ENCODE measurements around the gene BIRC5.
A peak's percentile ranks its signal among the peaks of the same experiment; 100 is the strongest.

Gene BIRC5

GRCh38 chr17:78258323-78259191 is 44.5 kb downstream of the BIRC5 start:
- peak; percentile 79 for DNase-seq

DNA sequence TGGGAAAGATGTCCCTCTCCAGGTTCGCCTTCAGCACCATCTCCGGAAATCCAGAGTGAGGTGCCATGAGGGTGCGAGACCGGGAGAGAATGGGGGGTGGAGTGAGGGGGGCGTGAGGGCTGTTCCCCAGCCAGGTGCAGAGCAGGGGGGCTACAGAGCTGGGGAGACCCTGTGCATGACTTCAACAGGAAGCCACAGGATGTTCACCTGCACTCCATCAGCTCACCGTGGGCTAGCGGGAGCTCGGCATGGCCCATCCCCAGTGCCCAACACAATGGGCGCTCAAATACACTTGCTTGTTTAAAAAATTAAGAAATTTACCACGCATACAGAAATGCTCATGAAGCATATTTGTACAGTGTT is 45.1 kb downstream of the BIRC5 start:
- no peak for DNase-seq

- peak; percentile 56 for DNase-seq
These were observed 49.1 kb downstream of the BIRC5 start for GRCh38 chr17:78263063-78263735.

DNA sequence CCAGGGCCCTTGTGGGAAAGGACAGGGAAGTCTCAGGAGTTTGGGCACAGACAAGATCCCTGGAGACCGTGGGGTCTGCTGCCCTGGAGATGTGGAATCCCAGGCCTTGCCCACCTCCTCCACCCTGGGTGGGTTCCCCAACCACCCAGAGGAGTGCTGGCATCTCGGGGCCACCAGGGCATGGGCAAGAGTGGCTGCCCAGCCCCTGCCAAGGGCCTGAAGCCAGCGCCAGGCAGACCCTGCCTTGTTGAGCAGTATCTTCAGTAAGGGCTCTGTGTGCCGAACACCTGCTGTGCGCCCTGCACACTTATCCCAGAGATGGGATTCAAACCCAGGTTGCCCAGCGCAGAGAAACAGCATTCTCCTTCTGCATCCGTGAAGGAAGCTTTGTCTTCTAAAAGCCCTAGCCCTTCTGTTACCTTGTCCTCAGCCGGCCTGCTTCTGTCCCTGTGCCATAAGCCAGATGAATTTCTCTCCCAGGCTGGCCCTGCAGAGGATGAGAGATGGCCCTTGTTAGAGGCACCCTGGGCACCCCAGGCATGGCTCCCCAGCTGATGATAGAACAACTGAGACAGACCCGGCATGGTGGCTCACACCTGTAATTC is 49.8 kb downstream of the BIRC5 start:
- DNase-seq = no peak

DNA sequence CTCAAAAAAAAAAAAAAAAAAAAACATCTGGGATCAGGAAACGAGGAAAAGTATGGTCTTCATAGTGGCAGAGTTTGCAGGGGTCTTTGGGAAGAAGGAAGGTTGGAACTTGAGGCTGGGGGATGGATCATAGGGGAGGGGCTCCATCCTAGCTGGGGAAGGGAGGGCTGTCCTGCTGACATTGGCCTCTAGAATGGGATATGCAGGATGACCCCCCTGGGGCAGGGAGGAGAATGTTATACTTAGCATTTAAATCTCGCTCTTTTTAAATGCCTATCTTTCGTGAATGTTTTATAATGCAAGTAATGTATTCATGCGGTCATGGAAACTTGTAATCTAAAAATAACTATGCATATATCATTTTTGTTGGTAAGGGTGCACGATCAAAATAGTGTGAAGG is 50.5 kb downstream of the BIRC5 start:
- no peak for DNase-seq

DNA sequence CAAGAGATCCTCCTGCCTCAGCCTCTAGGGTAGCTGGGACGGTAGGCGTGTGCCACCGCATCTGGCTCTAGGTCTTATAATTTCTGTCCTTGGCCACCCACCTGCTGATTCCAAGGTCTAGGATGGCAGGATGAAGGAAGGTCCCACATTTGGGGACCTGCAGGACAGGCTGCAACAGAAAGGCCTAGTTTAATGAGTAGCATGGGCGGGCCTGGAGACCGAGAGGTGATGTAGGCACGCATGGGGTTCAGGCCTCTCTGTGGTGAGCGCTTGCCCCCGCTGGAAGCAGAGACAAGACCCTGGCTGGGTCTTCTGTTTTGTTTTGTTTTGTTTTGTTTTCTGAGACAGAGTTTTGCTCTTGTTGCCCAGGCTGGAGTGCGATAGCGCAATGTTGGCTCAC is 51.1 kb downstream of the BIRC5 start:
- no peak for DNase-seq

DNA sequence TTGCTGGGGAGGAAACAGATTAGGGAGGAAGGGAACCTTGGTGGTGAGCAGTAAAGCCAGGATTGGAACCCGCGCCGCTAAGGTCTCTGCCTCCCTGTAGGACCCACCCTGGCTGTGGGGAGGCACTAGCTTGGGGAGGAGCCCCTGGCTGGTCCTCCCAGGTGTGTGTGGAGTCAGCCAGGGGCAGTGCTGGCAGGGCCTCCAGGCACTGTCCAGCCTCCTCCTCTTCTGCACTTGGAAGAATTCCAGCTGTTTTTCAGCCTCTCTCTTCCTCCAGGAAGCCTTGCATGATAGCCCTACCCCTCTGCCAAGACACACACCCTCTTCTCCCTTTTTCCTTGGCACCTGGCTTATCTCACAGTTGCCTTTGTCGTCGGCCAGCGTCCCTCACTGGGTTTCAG is 52.2 kb downstream of the BIRC5 start:
- DNase-seq = no peak

GRCh38 chr17:78266771-78267170 is 52.7 kb downstream of the BIRC5 start:
- no peak for DNase-seq

GRCh38 chr17:78267253-78268073 is 53.4 kb downstream of the BIRC5 start:
- no peak for DNase-seq

DNA sequence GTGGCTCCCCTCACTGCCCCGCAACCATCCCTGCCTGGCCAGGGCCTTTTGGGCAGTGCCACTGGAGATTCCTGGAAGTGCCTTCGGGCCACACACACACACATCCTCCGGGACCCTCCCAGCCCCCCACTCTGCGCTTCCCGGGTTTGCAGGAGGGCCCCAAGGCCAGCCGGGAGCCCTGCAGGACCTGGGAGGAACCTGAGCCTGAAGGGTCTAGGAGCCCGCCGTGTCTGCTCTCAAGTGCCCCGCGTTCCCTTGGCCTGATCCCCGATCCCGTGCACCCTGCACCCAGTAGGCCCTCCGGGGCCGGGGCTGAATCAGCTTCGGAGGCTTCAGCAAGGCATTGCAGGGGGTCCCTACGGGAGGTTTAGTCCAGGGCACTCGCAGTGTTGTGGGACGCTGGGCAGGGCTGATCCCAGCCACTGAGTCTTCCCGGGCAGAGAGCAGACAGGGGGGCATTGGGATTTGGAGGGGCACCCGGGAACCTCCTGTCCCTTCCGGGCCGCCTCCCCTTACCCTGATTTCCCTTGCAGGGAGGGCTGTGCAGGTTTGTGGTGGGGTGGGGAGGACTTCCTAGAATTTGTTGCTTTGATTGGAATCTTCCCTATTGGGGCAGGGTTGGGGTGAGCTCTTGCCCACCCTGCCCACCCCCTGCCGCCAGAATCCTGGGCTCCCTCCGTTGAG is 54.3 kb downstream of the BIRC5 start:
- DNase-seq = no peak

DNA sequence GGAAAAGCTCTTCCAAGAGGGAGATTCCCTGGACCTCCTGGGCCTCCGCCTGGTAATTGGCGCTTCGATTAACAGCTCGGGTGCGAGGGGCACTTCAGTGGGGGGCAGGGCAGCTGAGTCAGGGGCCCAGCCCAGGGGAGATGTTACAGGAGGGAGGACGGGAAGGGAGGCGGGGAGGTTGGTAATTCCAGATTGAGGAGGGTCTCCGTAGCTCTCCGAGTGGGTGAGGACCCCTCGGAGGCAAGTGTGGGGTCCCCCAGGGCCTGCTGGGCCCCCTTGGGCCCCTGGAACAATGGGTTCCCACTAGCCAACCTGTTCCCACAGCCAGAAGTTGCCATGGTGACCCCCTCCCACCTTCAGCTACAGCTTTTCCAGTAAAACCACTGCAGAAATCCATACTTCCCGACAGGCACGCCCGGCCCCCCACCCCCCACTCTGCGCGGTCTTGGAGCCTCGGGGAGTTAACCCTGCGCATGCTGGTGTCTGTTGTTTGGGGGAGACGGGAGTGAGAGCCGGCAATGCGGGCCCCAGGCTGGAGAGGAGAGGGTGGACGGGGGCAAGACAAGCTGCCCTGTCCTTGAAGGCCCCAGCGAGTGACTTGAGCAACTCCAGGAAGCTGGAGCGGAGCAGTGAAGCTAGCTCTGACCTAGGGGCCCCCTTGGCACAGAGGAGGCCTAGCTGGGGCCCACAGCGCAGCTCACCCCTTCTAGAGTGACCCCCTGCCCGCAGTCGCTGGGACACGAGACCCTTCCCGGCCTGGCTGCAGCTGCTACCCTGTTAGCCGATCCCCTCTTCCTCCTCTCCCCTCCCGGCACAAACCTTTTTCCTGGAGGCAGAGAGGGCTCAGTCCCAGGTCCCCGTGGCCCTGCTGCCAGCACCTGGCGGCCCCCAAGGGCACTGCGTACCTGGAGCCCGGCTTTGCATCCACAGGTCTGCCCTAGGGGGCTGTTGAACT is 55.2 kb downstream of the BIRC5 start:
- no peak for DNase-seq

GRCh38 chr17:78269955-78270381 is 55.9 kb downstream of the BIRC5 start:
- DNase-seq = no peak

- DNase-seq = no peak
These were observed 57.5 kb downstream of the BIRC5 start for GRCh38 chr17:78271419-78272170.

DNA sequence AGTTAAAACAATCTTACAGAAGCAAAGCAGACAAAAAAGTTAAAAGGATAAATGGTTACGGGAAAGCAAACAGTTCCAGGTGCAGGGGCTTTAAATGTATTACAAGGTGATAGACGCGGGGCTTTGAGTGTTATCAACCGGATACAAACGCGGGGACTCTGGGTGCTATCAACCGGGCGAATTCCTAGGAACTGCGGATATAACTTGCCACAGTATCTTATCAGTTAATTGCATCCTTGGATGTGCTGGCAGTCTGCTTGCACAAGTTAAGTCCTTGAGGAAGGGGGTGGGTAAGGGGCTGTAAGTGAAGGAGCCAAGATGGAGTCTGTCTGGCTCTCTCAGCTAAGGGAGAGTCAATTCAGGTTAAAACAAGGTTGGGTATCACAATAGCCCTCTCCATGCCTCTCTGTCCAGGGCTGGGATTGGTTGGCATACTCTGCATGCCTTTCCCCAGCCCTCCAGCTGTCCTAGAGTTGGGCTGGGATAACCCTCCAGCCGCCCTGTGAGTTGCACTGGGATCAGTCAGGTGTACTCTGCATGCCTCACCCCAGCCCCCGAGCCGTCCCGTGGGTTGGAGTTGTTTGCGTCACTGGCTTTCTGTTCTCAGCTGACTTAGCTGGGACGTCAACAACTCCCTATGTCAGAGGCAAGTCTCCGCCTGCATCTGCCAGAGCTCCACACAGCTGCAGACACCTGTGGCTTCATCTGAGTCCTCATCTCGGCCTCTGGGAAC is 58.3 kb downstream of the BIRC5 start:
- no peak for DNase-seq

DNA sequence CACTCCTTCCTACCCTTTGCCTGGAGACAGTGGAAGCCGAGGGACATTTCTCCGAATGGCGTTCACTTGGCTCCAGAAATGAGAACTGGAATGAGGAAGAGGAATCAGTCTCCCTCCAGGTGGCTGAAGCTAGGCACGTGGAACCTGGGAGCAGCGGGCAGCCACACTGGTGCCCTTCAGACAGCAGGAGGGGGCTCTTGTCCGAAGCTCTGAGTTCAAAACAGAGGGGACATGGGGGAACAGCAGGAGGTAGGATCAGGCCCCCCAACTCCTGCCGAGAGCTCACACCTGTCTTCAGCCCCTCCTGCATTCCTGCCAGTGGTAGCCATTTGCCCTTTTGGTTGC is 58.8 kb downstream of the BIRC5 start:
- no peak for DNase-seq

DNA sequence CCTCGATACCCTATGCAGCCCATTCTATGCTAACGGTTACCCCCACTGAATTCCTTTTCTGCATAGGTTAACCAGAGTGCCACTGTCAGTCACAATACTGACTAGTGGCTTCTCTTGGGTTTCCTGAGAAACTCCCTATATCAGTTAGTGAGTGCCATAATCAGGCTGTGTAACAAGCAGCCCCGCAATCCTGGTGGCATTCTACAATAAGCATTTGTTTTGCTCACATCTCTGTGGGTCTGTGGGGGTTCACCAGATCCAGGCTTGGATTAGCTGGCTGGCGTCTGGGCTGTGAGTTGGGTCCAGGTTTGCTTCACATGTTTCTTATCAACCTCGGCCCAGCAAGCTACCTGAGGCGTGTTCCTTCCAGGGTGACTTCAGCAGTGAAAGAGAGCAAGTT is 59.8 kb downstream of the BIRC5 start:
- no peak for DNase-seq

All from activated CD4-positive, alpha-beta T cell treated with anti-CD3 and anti-CD28 coated beads, Interleukin-2, amount 50 U/mL, for 16 hours (primary cell).